GM21526 (cell line): ENCODE results near the gene FOXB1.

Source experiments
- ATAC-seq: cut with Tn5 transposase; IDR thresholded peaks from one replicate; pipeline ENCODE4 v1.9.1; 2021; ENCODE audit warnings: moderate library complexity; ENCODE audit not compliant: unreplicated experiment, low FRiP score

The FOXB1 gene

GRCh38 chr15:60012695-60013094 is 8.6 kb downstream of the FOXB1 start:
- ATAC-seq, result no peak

GRCh38 chr15:60017538-60018520 is 13.7 kb downstream of the FOXB1 start:
- no peak for ATAC-seq

GRCh38 chr15:60020736-60021135 is 16.6 kb downstream of the FOXB1 start:
- ATAC-seq, result no peak

GRCh38 chr15:60021589-60022378 is 17.7 kb downstream of the FOXB1 start:
- no peak for ATAC-seq

- no peak for ATAC-seq
Observed at GRCh38 chr15:60022379-60022741, 18.2 kb downstream of the FOXB1 start.

- ATAC-seq, result no peak
Observed at GRCh38 chr15:60026555-60026954, 22.4 kb downstream of the FOXB1 start.

GRCh38 chr15:60035344-60035743 is 31.2 kb downstream of the FOXB1 start:
- ATAC-seq, result no peak

- ATAC-seq, result no peak
Observed at GRCh38 chr15:60039316-60039715, 35.2 kb downstream of the FOXB1 start.

- no peak for ATAC-seq
Observed at GRCh38 chr15:60043744-60044435, 39.8 kb downstream of the FOXB1 start.

- no peak for ATAC-seq
Observed at GRCh38 chr15:60044636-60045270, 40.6 kb downstream of the FOXB1 start.

GRCh38 chr15:60047701-60048100 is 43.6 kb downstream of the FOXB1 start:
- ATAC-seq, result no peak

- no peak for ATAC-seq
Observed at GRCh38 chr15:60049948-60050347, 45.8 kb downstream of the FOXB1 start.

GRCh38 chr15:60052796-60053195 is 48.7 kb downstream of the FOXB1 start:
- ATAC-seq, result no peak

GRCh38 chr15:60054472-60054871 is 50.4 kb downstream of the FOXB1 start:
- ATAC-seq, result no peak
